ENCODE measurements around the gene CXXC5. TPM values are rescaled to one million over a fixed set of nuclear protein-coding genes. Genes with fewer than 3 reads are reported as not detected.

The CXXC5 gene
- polyA plus RNA-seq, 1 of the 3 experiments (the other 2 are of a cell fraction): 47.4 TPM

DNA sequence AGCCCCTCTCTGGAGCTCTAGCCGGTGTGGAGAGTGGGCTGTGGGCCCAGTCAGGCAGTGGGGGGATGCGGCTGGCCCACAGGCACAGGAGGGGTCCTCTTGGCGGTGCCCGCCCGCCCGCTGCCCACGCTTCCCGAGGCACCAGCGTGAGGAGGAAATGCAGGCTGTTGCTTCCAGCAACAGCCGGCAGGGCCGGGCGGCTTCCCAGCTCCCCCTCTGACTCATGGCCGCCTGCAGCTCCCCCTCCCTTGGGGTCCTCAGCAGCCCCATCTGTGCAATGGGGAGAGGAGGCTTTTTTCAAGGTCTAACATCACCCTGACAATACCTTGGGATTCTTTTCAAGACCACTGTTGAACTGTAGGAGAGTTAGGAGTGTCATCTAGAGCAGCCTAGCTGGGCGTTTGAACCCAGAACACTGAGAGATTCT, 10.4 kb downstream of the CXXC5 start:
- TF ChIP-seq IRF3 (IDR thresholded peaks at IDR 0.05; ENCODE audit: low read depth, low read length) (no peak), YY1 (IDR thresholded peaks at IDR 0.05; ENCODE audit: low read depth) (0 out of 2 replicates have a peak, but pooled peaks have one; percentile 36), ELF1 (IDR thresholded peaks at IDR 0.05) (no peak), MEF2A (IDR thresholded peaks at IDR 0.05; ENCODE audit: borderline replicate concordance, low read depth) (no peak), FOSL2 (IDR thresholded peaks at IDR 0.05; ENCODE audit: borderline replicate concordance, low read depth) (peak; percentile 41; the same call in 1 of the 2 replicates), GATA2 (CRISPR knock-in tag; IDR thresholded peaks at IDR 0.05) (no peak), NRF1 (IDR thresholded peaks at IDR 0.05; ENCODE audit: low read depth, low read length) (no peak), FOXJ3 (CRISPR knock-in tag; IDR thresholded peaks at IDR 0.05) (no peak), JUND (IDR thresholded peaks at IDR 0.05) (0 out of 2 replicates have a peak, but pooled peaks have one; percentile 5), ZBTB33 (IDR thresholded peaks at IDR 0.05; ENCODE audit: borderline replicate concordance, low read depth) (no peak), EP300 (IDR thresholded peaks at IDR 0.05; ENCODE audit: borderline replicate concordance in 1 of 2, low read depth in 1 of 2, low read length in 1 of 2) (no peak)
- TF ChIP-seq, protein P1, sequence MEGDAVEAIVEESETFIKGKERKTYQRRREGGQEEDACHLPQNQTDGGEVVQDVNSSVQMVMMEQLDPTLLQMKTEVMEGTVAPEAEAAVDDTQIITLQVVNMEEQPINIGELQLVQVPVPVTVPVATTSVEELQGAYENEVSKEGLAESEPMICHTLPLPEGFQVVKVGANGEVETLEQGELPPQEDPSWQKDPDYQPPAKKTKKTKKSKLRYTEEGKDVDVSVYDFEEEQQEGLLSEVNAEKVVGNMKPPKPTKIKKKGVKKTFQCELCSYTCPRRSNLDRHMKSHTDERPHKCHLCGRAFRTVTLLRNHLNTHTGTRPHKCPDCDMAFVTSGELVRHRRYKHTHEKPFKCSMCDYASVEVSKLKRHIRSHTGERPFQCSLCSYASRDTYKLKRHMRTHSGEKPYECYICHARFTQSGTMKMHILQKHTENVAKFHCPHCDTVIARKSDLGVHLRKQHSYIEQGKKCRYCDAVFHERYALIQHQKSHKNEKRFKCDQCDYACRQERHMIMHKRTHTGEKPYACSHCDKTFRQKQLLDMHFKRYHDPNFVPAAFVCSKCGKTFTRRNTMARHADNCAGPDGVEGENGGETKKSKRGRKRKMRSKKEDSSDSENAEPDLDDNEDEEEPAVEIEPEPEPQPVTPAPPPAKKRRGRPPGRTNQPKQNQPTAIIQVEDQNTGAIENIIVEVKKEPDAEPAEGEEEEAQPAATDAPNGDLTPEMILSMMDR (IDR thresholded peaks at IDR 0.05): peak; percentile 14; the same call in 1 of the 2 replicates
- Histone ChIP-seq H4K20me1 (ENCODE audit: insufficient read depth) (peaks cover 33% of the 10 kb centered on the region; the same call in 1 of the 2 replicates), H3K79me2 (ENCODE audit: insufficient read depth) (peaks cover 97% of the 10 kb centered on the region), H3K27ac (ENCODE audit: low read depth in 2 of 2, low read length in 1 of 2) (peak overlapping the region; percentile 96 to 99), H3K4me1 (ENCODE audit: control insufficient read depth in 1 of 2, insufficient read depth in 2 of 2, low read depth in 1 of 2, low read length in 1 of 2) (peaks cover 80 to 96% of the 10 kb centered on the region in 2 experiments), H3K9ac (peak overlapping the region; percentile 69; the same call in 1 of the 2 replicates), H3K27me3 (ENCODE audit: insufficient read depth) (no peaks in the 10 kb centered on the region), H3K36me3 (replicated peaks in 1 of 2; ENCODE audit: control insufficient read depth in 1 of 2, insufficient read depth in 2 of 2, low read length in 1 of 2) (peaks cover 4 to 5% of the 10 kb centered on the region in 2 experiments), H3K4me3 (ENCODE audit: low read depth in 2 of 2, low read length in 1 of 2) (peak overlapping the region in 1 of 2 experiments; percentile 57; a peak in 1 of 4 replicates), H3K9me3 (no peaks in the 10 kb centered on the region), H3K4me2 (peak overlapping the region; percentile 96), H3F3A (replicated peaks; ENCODE audit: insufficient read depth) (peaks cover 50% of the 10 kb centered on the region), H3K9me2 (no peaks in the 10 kb centered on the region), H2AFZ (ENCODE audit: low read depth) (no peak overlapping the region)
- ChIA-PET POLR2A (interaction anchor here (1.0 kb wide), 1 partner anchor 10 kb away, joined by 5 read pairs; the partner anchor contains the start of gene CXXC5), CTCF (interaction anchor here (1.2 to 20.6 kb wide), 8 partner anchors 12 to 129 kb away, joined by 3 to 204 read pairs (median 14); no protein-coding TSS in a partner anchor)
- WGBS (ENCODE audit: low lambda C conversion rate): 52% methylated on average over 12 of the region's 14 CpGs
- no peak for DNase-seq
